GM15510 (cell line): ENCODE data around the gene SEC14L1.

Experiments
- POLR2A ChIP-seq: IDR thresholded peaks from 3 replicates; pipeline ENCODE4 v1.6.1; 2011; ENCODE audit warnings: borderline replicate concordance; ENCODE audit not compliant: insufficient read length; ENCODE audit errors: extremely low read depth

Gene SEC14L1

GRCh38 chr17:77208856-77209255 lies 68.1 kb downstream of the SEC14L1 start:
- TF ChIP-seq POLR2A: no peak

- no peak for TF ChIP-seq POLR2A
Measured at GRCh38 chr17:77209330-77209748, 68.6 kb downstream of the SEC14L1 start.

GRCh38 chr17:77210331-77210730 lies 69.6 kb downstream of the SEC14L1 start:
- TF ChIP-seq POLR2A: no peak

- no peak for TF ChIP-seq POLR2A
Measured at GRCh38 chr17:77210946-77211541, 70.3 kb downstream of the SEC14L1 start.

GRCh38 chr17:77211681-77212080 lies 70.9 kb downstream of the SEC14L1 start:
- TF ChIP-seq POLR2A: no peak

- TF ChIP-seq POLR2A: no peak
Measured at GRCh38 chr17:77212081-77212832, 71.5 kb downstream of the SEC14L1 start.

- no peak for TF ChIP-seq POLR2A
Measured at GRCh38 chr17:77212833-77213777, 72.3 kb downstream of the SEC14L1 start.

- TF ChIP-seq POLR2A: no peak
Measured at GRCh38 chr17:77213778-77214132, 73.0 kb downstream of the SEC14L1 start.

- TF ChIP-seq POLR2A: no peak
Measured at GRCh38 chr17:77214328-77214727, 73.6 kb downstream of the SEC14L1 start.

GRCh38 chr17:77214743-77215142 lies 74.0 kb downstream of the SEC14L1 start:
- TF ChIP-seq POLR2A: no peak

- no peak for TF ChIP-seq POLR2A
Measured at GRCh38 chr17:77215281-77215680, 74.5 kb downstream of the SEC14L1 start.

- TF ChIP-seq POLR2A: no peak
Measured at GRCh38 chr17:77216486-77216885, 75.7 kb downstream of the SEC14L1 start.

- TF ChIP-seq POLR2A: no peak
Measured at GRCh38 chr17:77217123-77217522, 76.4 kb downstream of the SEC14L1 start.

- no peak for TF ChIP-seq POLR2A
Measured at GRCh38 chr17:77217566-77217965, 76.8 kb downstream of the SEC14L1 start.

- no peak for TF ChIP-seq POLR2A
Measured at GRCh38 chr17:77218902-77219301, 78.1 kb downstream of the SEC14L1 start.
